ENCODE measurements around the gene SKP2. TPM values are rescaled to one million over a fixed set of nuclear protein-coding genes. Genes with fewer than 3 reads are reported as not detected.
"Not testable (repeated sequence)": the region's sequence is repeated elsewhere in the genome, so short reads cannot be mapped to it uniquely, and the experiment has no call there.

SKP2 gene
- total RNA-seq, 4 donors from 2014 or later, result 13.8 to 30.5 (median 22.2) TPM

- Histone ChIP-seq H3K27ac (no peak overlapping the region), H3K4me1 (no peaks in the 10 kb centered on the region), H3K4me3 (no peak overlapping the region), H3K36me3 (peaks cover 0 to 19% (median 0%) of the 10 kb centered on the region in 3 donors), H3K27me3 (no peaks in the 10 kb centered on the region), H3K9me3 (no peaks in the 10 kb centered on the region)
- DNase-seq, result no peak
- TF ChIP-seq CTCF (IDR thresholded peaks at IDR 0.05), result no peak
- TF ChIP-seq POLR2A (IDR thresholded peaks at IDR 0.05), result no peak
Observed at GRCh38 chr5:36128795-36129194, 23.1 kb upstream of the SKP2 start.

GRCh38 chr5:36129666-36130065, 22.2 kb upstream of the SKP2 start:
- not testable (repeated sequence) for H3K27me3 ChIP-seq

GRCh38 chr5:36133009-36133408, 18.9 kb upstream of the SKP2 start:
- H3K9me3 ChIP-seq, H3K4me1 ChIP-seq, H3K27me3 ChIP-seq, DNase-seq, H3K4me3 ChIP-seq, H3K27ac ChIP-seq: not testable (repeated sequence)
- H3K36me3 ChIP-seq, result peaks cover 0 to 21% (median 0%) of the 10 kb centered on the region in 3 donors

More at GRCh38 chr5:36129666-36130065, 22.2 kb upstream of the SKP2 start:
- H3K36me3 ChIP-seq, result peaks cover 0 to 19% (median 0%) of the 10 kb centered on the region in 3 donors
- H3K9me3 ChIP-seq, DNase-seq, H3K4me3 ChIP-seq, H3K27ac ChIP-seq, H3K4me1 ChIP-seq: not testable (repeated sequence)

GRCh38 chr5:36135988-36136387, 15.9 kb upstream of the SKP2 start:
- DNase-seq, result no peak
- Histone ChIP-seq H3K36me3 (peaks cover 0 to 24% (median 0%) of the 10 kb centered on the region in 3 donors), H3K9me3 (peaks cover 0 to 6% (median 0%) of the 10 kb centered on the region in 4 donors), H3K4me1 (no peaks in the 10 kb centered on the region), H3K27ac (no peak overlapping the region), H3K27me3 (no peaks in the 10 kb centered on the region), H3K4me3 (no peak overlapping the region)
- TF ChIP-seq POLR2A (IDR thresholded peaks at IDR 0.05) (no peak), CTCF (IDR thresholded peaks at IDR 0.05) (no peak)

- no peaks in the 10 kb centered on the region for H3K4me1 ChIP-seq
- no peak for DNase-seq
- H3K9me3 ChIP-seq, result peaks cover 0 to 6% (median 0%) of the 10 kb centered on the region in 4 donors
- H3K27ac ChIP-seq, result no peak overlapping the region
- TF ChIP-seq CTCF (IDR thresholded peaks at IDR 0.05), result no peak
- no peak for TF ChIP-seq POLR2A (IDR thresholded peaks at IDR 0.05)
- no peaks in the 10 kb centered on the region for H3K27me3 ChIP-seq
- H3K4me3 ChIP-seq, result no peak overlapping the region
- H3K36me3 ChIP-seq, result peaks cover 0 to 29% (median 0%) of the 10 kb centered on the region in 3 donors
Observed at GRCh38 chr5:36136581-36136980, 15.3 kb upstream of the SKP2 start.

- peak in 1 of 3 donors; percentile 57 for DNase-seq
- no peak overlapping the region for H3K27ac ChIP-seq
- H3K4me3 ChIP-seq, result no peak overlapping the region
- peaks cover 0 to 6% (median 0%) of the 10 kb centered on the region in 4 donors for H3K9me3 ChIP-seq
- H3K27me3 ChIP-seq, result no peaks in the 10 kb centered on the region
- peaks cover 0 to 36% (median 0%) of the 10 kb centered on the region in 3 donors for H3K36me3 ChIP-seq
- TF ChIP-seq POLR2A (IDR thresholded peaks at IDR 0.05), result no peak
- no peak for TF ChIP-seq CTCF (IDR thresholded peaks at IDR 0.05)
- H3K4me1 ChIP-seq, result no peaks in the 10 kb centered on the region
Observed at GRCh38 chr5:36138900-36139683, 12.8 kb upstream of the SKP2 start.
